HEK293T (cell line): ENCODE measurements around the gene MYO16.

Experiments
- CTCF ChIA-PET: fragments of 350-600 bp; formaldehyde crosslinking; extraction: SDS; loops from one replicate; lab custom pipeline; 2021; ENCODE audit warnings: antibody characterized with exemption, inconsistent platforms; lab: Yijun Ruan, JAX
- POLR2A ChIA-PET: fragments of 350-600 bp; formaldehyde crosslinking; extraction: SDS; loops from one replicate; lab custom pipeline; 2020; ENCODE audit warnings: antibody characterized with exemption, inconsistent platforms; lab: Yijun Ruan, JAX
- DNase-seq: peaks from one replicate; pipeline ENCODE4 v3.0.0; 2012; ENCODE audit warnings: mixed read lengths; ENCODE audit errors: extremely low spot score
- BHLHE40 ChIP-seq: fragments of 450-650 bp; IDR thresholded peaks from 2 replicates; pipeline ENCODE4 v1.6.1; 2016; ENCODE audit warnings: mild to moderate bottlenecking, moderate library complexity, borderline replicate concordance
- CTBP1 ChIP-seq: fragments of 450-650 bp; IDR thresholded peaks from 2 replicates; pipeline ENCODE4 v1.6.1; 2016; ENCODE audit warnings: borderline replicate concordance
- ELF4 ChIP-seq: fragments of 450-650 bp; IDR thresholded peaks from 2 replicates; pipeline ENCODE4 v1.6.1; 2017; ENCODE audit warnings: antibody characterized with exemption
- FOXA1 ChIP-seq: fragments of 450-650 bp; IDR thresholded peaks from 2 replicates; pipeline ENCODE4 v1.6.1; 2016; ENCODE audit warnings: mild to moderate bottlenecking
- FOXK2 ChIP-seq: fragments of 450-650 bp; IDR thresholded peaks from 2 replicates; pipeline ENCODE4 v1.6.1; 2016; ENCODE audit warnings: mild to moderate bottlenecking
- FOXM1 ChIP-seq: fragments of 450-650 bp; IDR thresholded peaks from 2 replicates; pipeline ENCODE4 v1.6.1; 2017; ENCODE audit warnings: mild to moderate bottlenecking, borderline replicate concordance
- HDGF ChIP-seq: fragments of 450-650 bp; IDR thresholded peaks from 2 replicates; pipeline ENCODE4 v1.6.1; 2017; ENCODE audit warnings: antibody characterized with exemption, borderline replicate concordance
- L3MBTL2 ChIP-seq: fragments of 450-650 bp; conservative IDR thresholded peaks from 2 replicates; pipeline ENCODE4 v1.6.1; 2016; ENCODE audit warnings: mild to moderate bottlenecking
- LEF1 ChIP-seq: fragments of 450-650 bp; IDR thresholded peaks from 2 replicates; pipeline ENCODE4 v1.6.1; 2017; ENCODE audit warnings: mild to moderate bottlenecking, borderline replicate concordance
- NFRKB ChIP-seq: fragments of 450-650 bp; IDR thresholded peaks from 2 replicates; pipeline ENCODE4 v1.6.1; 2016; ENCODE audit warnings: mild to moderate bottlenecking, moderate library complexity
- PKNOX1 ChIP-seq: fragments of 450-650 bp; IDR thresholded peaks from 2 replicates; pipeline ENCODE4 v1.6.1; 2016
- SP1 ChIP-seq: fragments of 450-650 bp; IDR thresholded peaks from 2 replicates; pipeline ENCODE4 v1.6.1; 2017
- SUZ12 ChIP-seq: fragments of 450-650 bp; IDR thresholded peaks from 2 replicates; pipeline ENCODE4 v1.6.1; 2016; ENCODE audit warnings: mild to moderate bottlenecking
- TARDBP ChIP-seq: fragments of 450-650 bp; IDR thresholded peaks from 2 replicates; pipeline ENCODE4 v1.6.1; 2016
- ZNF384 ChIP-seq: fragments of 450-650 bp; IDR thresholded peaks from 2 replicates; pipeline ENCODE4 v1.6.1; 2016

MYO16 gene

GRCh38 chr13:108743522-108743921 is 114.1 kb downstream of the MYO16 start:
- CTCF ChIA-PET = no interaction called here
- POLR2A ChIA-PET = no interaction called here
- TF ChIP-seq FOXK2 (no peak), ELF4 (no peak)
- DNase-seq = no peak

- TF ChIP-seq NFRKB = no peak
- TF ChIP-seq HDGF = no peak
- no peak for TF ChIP-seq LEF1
- no peak for DNase-seq
- CTCF ChIA-PET = no interaction called here
- POLR2A ChIA-PET = no interaction called here
Observed at GRCh38 chr13:108747843-108748242, 118.4 kb downstream of the MYO16 start.

GRCh38 chr13:108752276-108752675 is 122.9 kb downstream of the MYO16 start:
- DNase-seq = no peak
- POLR2A ChIA-PET = no interaction called here
- CTCF ChIA-PET = no interaction called here
- TF ChIP-seq HDGF (no peak), NFRKB (no peak)

GRCh38 chr13:108755083-108755482 is 125.7 kb downstream of the MYO16 start:
- no peak for TF ChIP-seq ELF4
- no peak for TF ChIP-seq TARDBP
- TF ChIP-seq PKNOX1 = no peak
- no peak for TF ChIP-seq FOXA1
- no peak for TF ChIP-seq SP1
- TF ChIP-seq L3MBTL2 = no peak
- TF ChIP-seq HDGF = no peak
- no peak for TF ChIP-seq LEF1
- no peak for TF ChIP-seq CTBP1
- no peak for TF ChIP-seq BHLHE40
- no peak for TF ChIP-seq SUZ12
- TF ChIP-seq FOXM1 = no peak
- TF ChIP-seq NFRKB = no peak

GRCh38 chr13:108760129-108760528 is 130.7 kb downstream of the MYO16 start:
- CTCF ChIA-PET = no interaction called here
- POLR2A ChIA-PET = no interaction called here
- TF ChIP-seq PKNOX1 (no peak), HDGF (no peak), SP1 (no peak), BHLHE40 (no peak), NFRKB (no peak), FOXM1 (no peak), ELF4 (no peak), FOXK2 (no peak), SUZ12 (no peak), FOXA1 (no peak), ZNF384 (no peak)
- DNase-seq = no peak

More at GRCh38 chr13:108755083-108755482, 125.7 kb downstream of the MYO16 start:
- DNase-seq = no peak
- CTCF ChIA-PET = no interaction called here
- POLR2A ChIA-PET = no interaction called here

GRCh38 chr13:108760541-108760940 is 131.1 kb downstream of the MYO16 start:
- CTCF ChIA-PET = no interaction called here

GRCh38 chr13:108768035-108768434 is 138.6 kb downstream of the MYO16 start:
- POLR2A ChIA-PET = no interaction called here
- CTCF ChIA-PET = no interaction called here
- DNase-seq = no peak
- TF ChIP-seq FOXM1 = no peak
- TF ChIP-seq SUZ12 = no peak
- no peak for TF ChIP-seq TARDBP
- no peak for TF ChIP-seq LEF1
- no peak for TF ChIP-seq CTBP1
- no peak for TF ChIP-seq FOXK2
- no peak for TF ChIP-seq SP1
- TF ChIP-seq NFRKB = no peak
- no peak for TF ChIP-seq HDGF
- no peak for TF ChIP-seq L3MBTL2
- no peak for TF ChIP-seq PKNOX1

More at GRCh38 chr13:108760541-108760940, 131.1 kb downstream of the MYO16 start:
- no peak for DNase-seq
- POLR2A ChIA-PET = no interaction called here
- TF ChIP-seq SUZ12 (no peak), FOXM1 (no peak)
